NCI-H774 (cell line): ENCODE measurements around the gene DPPA4.
"Not testable (repeated sequence)": the region's sequence is repeated elsewhere in the genome, so short reads cannot be mapped to it uniquely, and the experiment has no call there.

Experiments
- DNase-seq: peaks from one replicate; lab custom pipeline; 2025; lab: John Stamatoyannopoulos, UW

Gene DPPA4

GRCh38 chr3:109337393-109337792 lies at the start of gene DPPA4:
TSS of gene DPPA4 (minus strand) at chr3:109337546. CDS start at chr3:109337517, 29 bp downstream.
- DNase-seq: no peak

DNA sequence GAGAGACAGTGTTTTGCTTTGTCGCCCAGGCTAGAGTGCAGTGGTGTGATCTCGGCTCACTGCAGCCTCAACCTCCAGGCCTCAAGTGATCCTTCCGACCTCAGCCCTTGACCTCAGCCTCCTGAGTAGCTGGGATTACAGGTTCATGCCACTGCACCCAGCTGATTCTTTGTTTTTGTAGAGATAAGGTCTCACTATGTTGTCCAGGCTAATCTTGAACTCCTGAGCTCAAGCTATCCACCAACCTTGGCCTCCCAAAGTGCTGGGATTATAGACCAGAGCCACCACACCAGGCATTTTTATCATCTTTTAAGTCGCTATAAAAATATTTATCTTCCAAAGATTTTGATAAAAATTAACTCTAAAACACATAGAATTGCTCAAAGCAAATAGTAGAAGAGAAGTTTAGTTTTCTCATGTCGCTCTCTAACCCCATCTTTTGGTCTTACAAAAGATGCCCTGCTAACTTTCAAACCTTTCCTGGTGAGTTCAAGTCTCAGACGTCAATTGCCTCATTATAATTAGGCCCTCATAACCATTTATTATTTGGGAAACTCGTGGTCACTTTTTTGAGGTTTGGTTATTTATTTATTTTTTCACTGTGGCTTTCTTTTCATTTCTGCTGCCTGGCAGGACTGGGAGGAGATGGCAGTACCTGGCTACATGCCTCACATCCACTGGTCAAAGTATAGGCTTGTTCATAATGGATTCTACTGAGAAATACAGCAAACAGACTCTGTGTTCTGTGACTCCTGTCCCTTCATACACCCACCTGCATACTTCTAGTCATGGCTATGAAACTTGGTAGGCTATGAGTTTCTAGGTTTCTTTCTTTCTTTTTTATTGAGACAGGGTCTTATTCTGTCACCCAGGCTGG lies 48.3 kb upstream of the DPPA4 start:
- DNase-seq: no peak

DNA sequence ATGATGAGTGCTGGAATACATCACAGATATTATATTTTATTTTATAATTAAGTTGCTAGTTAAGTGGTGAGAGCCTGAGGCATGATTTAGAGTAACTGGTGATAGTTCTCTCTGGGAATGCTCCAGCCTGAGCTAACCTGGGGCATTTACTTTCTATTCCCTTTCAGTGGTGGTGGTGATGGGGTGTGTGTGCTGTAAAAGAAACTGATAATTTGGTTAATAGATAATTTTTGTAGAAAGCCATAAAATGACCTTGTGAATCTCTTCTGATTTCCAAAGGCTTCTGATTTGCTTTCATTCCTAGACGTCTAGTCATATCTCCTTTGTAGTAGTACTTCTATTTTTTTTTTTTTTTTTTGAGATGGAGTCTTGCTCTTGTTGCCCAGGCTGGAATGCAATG lies 46.8 kb upstream of the DPPA4 start:
- DNase-seq: no peak

DNA sequence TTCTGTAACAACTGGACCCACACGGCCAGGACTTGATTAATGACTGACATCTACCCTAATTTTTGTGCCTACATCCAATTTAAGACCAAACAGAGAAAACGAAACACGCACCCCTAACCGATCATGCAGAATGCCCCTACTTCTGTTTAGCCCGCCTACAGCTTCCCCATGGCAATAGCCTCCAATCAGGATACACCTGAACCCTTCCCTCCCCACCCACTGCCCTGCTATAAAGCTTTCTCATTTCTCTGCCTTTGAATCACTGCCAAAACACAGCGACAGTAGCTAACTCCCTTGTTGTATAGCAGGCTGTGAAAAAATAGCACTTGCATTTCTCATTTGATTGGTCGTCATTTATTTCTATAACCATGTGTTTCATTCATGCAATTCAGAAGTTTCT lies 45.2 kb upstream of the DPPA4 start:
- no peak for DNase-seq

DNA sequence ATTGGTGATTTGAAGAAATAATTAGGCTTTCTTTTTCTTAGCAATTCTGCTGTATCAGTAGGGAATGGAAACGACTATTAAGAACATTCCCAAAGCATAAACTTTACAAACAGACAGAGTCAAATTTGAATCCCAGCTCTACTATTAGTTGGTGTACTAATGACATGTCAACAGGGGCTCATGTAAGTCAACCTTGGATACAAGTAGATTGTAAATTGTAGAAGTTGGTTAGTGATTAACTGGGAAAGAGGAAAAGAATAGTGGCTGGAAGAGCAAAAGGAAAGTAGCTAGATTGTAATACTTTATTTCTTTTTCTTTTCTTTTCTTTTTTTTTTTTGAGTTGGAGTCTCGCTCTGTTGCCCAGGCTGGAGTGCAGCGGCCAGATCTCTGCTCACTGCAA lies 38.6 kb upstream of the DPPA4 start:
- DNase-seq: no peak

DNA sequence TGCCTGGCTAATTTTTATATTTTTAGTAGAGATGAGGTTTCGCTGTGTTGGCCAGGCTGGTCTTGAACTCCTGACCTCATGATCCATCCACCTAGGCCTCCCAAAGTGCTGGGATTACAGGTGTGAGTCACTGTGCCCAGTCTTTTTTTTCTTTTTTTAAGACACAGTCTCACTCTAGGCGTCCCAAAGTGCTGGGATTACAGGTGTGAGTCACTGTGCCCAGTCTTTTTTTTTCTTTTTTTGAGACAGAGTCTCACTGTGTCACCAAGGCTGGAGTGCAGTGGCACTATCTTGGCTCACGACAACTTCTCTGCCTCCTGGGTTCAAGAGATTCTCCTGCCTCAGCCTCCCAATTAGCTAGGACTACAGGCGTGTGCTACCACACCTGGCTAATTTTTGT lies 37.1 kb upstream of the DPPA4 start:
- not testable (repeated sequence) for DNase-seq

DNA sequence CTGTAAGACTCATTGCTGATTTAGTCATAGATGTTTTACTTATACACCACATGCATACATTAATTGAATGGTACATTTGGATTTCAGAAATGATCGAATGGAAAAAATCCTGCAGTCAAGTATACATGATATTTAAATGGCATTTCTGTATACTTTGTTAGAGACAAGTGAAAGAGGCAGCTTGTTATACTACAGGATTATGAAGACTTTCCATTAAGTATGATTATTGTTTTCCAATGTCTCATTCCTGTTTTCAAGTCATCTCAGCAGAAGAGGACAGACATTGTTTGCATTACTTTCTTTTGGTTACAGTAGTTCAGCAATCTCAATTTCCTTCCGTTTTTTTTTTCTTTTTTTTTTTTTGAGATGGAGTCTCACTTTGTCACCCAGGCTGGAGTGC lies 36.6 kb upstream of the DPPA4 start:
- no peak for DNase-seq

DNA sequence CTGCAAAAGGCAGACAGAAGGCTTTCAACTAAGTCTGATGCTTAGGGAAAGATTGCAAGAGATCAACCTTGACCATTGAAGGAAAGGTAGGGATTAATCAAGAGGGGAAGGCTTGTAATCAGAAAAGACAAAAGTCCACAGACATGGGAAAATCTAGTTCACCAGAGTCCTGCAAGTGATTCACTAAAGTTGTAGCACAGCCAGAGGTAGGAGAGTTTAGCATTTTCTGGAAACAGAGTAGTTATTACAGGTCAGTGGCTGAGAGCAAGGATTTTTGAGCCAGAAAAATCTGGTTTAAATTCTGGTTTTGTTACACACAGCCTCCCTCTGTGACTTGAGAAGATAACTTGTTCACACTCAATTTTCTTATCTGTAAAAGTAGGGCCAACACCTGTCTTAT lies 35.3 kb upstream of the DPPA4 start:
- DNase-seq: no peak

DNA sequence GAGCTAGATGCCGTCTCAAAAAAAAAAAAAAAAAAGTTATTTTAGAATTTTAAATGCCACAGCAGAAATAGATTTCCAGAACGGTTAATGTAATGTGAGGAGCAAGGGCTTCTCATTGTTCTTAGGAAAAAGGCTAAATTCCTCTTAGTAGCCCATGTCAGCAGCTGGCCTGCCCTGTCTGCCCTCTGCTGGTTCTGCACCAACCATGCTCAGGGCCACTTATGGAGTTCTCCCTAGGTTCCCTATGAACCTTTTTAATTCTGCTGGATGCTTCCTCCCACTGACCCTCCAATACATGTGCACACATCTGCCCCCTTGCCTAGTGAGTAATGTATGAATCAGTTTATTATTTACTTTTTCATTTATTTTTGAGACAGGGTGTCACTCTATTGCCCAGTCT lies 32.2 kb upstream of the DPPA4 start:
- no peak for DNase-seq

- no peak for DNase-seq
Measured at GRCh38 chr3:109364088-109364487, 26.7 kb upstream of the DPPA4 start.

DNA sequence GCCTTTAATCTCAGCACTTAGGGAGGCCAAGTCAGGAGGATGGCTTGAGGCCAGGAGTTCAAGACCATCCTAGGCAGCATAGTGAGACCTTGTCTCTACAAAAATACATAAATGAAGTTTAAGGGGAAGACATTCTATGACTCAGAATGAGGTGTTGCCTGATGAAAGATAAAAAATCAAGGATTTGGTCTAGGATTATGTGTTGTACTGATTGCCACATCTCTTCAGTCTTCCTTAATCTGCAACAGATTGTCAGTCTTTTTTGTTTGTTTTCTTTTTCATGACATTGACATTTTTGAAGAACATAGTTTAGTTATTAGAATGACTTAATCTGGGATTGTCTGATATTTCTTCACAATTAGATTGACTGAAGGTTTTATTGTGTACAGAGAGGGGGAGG lies 26.3 kb upstream of the DPPA4 start:
- no peak for DNase-seq

DNA sequence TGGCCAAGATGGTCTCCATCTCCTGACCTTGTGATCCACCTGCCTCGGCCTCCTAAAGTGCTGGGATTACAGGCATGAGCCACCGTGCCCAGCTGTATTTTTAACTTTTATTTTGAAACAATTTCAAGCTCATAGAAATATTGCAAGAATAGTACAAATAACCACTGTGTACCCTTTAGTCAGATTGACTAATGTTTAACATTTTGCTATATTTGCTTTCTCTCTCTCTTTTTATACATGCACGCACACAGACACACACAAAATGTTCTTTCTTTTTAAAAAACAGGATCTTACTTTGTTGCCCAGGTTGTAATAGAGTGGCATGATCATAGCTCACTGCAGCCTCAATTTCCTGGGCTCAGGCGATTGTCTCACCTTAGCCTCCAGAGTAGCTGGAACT lies 25.5 kb upstream of the DPPA4 start:
- no peak for DNase-seq

DNA sequence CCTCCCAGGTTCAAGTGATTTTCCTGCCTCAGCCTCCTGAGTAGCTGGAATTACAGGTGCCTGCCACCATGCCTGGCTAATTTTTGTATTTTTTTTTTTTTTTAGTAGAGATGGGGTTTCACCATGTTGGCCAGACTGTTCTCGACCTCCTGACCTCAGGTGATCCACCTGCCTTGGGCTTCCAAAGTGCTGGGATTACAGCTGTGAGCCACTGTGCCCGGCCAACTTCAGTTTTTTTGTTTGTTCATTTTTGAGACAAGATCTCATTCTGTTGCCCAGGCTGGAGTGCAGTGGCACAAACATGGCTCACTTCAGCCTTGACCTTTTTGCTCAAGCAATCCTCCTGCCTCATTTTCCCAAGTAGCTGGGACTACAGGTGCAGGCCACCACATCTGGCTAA lies 21.5 kb upstream of the DPPA4 start:
- DNase-seq: not testable (repeated sequence)

DNA sequence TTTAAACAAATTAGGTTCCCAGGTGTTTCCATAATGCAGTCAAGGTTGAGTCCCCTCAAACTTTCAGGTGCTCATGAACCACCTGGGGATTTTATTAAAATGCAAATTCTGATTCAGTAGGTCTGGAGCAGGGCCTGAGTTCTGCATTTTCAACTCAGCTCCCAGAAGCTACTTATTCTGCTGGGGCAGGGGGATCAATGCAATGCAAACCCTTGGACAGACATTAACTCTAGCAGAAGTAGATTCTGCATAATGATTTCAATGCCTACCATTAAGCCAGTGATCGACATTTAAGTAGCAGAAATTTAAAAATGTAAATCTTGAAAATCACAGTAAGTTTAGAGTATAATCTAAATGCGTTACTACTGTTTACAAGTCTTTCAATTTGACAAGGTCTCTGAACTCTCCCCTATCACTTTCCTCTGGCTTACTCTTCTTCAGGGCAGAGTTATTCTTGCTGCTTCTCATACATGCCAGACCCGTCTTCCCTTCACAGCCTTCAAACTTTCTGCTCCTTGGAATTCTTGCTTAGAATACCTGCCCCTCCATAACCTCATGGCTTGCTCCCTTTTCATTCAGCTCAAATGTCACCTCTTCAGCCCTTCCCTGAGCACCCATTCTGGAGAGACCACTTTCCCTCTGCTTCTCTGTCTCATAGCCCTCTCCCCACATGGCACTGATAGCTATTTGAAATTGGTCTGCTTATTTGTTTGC lies 19.3 kb upstream of the DPPA4 start:
- DNase-seq: no peak

DNA sequence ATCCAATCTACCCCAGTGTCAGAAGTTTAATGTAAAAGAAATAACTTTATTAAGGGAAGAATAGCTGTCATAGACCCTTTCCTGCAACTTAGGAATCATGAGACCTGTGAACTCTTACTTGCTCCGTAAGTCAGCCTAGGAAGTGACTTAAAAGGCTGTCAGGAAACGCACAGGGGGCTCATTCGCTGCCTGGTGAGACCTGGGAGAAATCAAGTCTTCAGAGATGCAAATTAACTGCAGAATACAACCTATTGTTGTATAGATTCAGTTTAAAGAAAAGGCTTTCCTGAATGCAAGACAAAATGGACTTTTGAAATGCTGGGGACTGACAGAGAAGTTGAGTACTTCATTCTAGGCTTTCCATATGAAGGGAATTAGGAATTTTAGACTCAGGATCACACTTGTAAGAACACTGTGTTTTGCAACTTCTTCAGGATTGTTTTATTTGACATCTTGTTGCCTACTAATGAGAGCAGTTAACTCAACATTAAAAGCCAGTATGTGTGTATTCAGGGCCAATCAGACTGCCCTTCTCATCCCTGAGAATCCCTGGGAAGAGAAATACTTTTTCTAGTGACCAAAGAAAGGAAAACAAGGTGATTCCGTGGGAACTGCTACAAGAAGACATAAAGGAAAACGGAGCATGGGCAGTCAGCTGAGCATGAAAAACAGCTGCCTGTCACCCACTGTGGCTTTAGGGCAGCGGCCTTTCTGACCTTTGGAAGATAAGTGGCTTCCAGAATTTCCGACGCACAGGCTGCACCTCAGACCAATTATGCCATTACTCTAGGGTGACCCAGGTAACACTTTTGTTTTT lies 18.5 kb upstream of the DPPA4 start:
- DNase-seq: no peak

- DNase-seq: no peak
Measured at GRCh38 chr3:109353057-109353456, 15.7 kb upstream of the DPPA4 start.

DNA sequence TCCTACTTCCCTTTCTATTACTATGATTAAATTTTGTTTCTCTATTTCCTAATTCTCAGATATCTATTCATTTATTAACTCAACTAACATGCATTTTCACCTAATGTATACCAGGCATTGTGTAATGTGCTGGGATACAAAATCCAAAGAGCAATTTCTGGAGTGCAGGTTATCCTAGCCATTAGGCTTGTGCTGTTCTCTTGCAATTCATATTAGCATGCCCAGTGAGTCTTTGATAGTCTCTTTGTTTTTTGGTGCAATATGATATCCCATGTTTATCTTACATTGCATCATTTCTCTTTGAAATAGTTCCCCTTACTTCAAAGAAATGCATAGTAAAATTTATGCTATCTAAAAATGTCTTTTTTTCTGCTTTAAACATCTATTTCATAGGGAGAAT lies 13.9 kb upstream of the DPPA4 start:
- no peak for DNase-seq

DNA sequence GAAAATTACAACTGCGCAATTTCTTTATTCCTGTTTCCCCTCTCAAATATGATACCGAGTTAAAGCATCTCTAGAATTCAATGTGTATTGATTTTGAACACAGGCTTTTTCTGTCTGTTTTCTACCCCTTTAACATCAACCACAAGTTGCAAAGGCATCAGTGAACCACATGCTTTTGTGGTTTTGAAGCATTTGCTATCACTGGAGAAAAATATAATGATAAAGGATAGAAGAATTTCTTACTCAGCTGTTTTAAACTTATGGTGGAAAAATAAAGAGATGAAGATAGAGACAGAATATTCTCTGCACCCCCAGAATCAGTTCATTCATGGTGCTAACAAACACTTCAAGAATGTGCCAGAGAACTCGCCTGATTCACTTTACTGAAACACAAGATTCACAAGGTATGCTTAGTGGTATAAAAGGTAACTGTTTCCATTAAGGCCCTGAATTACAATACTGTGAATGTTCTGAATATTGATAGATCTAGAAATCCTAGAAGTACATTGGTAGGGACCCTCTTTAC lies 9.5 kb upstream of the DPPA4 start:
- DNase-seq: no peak

GRCh38 chr3:109346099-109346498 lies 8.8 kb upstream of the DPPA4 start:
- DNase-seq: no peak

DNA sequence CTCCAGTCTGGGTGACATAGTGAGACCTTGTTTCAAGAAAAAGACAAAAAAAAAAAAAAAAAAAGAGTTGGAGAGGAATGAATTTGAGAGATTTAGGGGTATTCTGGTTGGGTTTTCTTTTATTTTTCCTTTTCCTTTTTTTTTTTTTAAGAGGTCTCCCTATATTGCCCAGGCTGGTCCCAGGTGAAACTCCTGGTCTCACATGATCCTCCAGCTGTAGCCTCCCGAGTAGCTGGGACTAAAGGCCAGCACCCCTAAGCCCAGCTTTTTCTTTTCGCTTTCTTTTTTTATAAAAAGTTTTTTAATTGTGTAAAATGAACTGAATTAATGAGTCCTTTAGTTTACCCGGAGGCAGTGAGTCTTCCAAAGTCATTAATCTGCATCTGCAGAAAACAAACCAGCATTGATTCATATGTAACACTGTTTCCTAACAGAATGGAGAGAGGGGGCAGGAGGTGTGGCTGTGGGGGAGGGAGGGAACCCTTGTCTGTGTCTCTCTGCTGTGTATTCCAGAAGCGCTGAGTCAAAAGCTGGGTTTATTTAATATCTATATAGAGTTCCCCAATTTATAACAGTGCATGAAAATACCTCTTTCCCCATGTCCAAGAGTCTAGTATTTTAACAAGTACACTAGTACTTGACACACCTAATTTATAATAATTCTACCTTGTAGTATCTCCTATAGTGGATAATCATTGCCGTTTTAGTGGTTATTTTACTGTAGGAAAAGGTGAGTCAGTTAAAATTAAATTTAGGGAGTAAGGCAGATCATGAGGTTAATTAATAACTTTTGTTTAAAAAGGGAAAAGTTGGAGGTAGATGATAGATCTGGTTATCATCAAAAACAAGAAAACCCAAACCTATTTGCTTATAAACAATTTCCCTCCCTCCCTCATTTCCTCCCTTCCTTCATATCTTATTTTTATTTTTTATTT lies 2.6 kb upstream of the DPPA4 start:
- DNase-seq: no peak

DNA sequence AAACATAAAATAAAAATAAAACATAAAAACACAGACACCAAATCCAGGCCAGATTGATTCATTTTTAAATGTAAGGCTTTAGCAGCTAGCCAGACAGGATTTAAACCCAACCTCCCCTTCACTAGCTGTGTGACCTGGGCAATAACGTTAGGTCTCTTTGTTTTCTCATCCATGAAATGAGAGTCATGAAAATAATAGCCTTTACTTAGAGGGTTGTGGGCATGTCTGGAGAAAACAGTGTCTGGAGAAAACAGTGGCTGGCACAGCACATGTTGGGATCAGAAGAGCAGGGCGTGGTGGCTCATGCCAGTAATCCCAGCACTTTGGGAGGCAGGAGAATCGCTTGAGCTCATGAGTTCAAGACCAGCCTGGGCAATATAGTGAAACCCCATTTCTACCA lies 1.9 kb upstream of the DPPA4 start:
- no peak for DNase-seq
